GM13977 (cell line): ENCODE measurements around the gene TFEC.

Experiments
- DNase-seq: peaks from one replicate; pipeline ENCODE4 v3.0.0; 2012; ENCODE audit warnings: low spot score
- CTCF ChIP-seq: IDR thresholded peaks from 2 replicates; pipeline ENCODE4 v1.5.1; 2012; ENCODE audit warnings: mild to moderate bottlenecking, control low read depth; ENCODE audit not compliant: insufficient read depth; ENCODE audit errors: extremely low read depth, missing control alignments
- in situ Hi-C: fragments of 300-500 bp; cut with MboI; formaldehyde crosslinking; loops from one replicate; pipeline ENCODE4 v1.12.0; 2022; ENCODE audit warnings: low sequenced_read_pairs, low pct_unique_long_range_greater_than_20kb, mixed read lengths, inconsistent platforms; ENCODE audit not compliant: unreplicated experiment

The TFEC gene

GRCh38 chr7:115995701-115996100, 34.9 kb downstream of the TFEC start:
- in situ Hi-C loops = no loop called here
- TF ChIP-seq CTCF = no peak
- DNase-seq = no peak

- in situ Hi-C loops = no loop called here
- no peak for TF ChIP-seq CTCF
- DNase-seq = no peak
These were observed 42.2 kb downstream of the TFEC start for GRCh38 chr7:115988401-115988800.

GRCh38 chr7:115987486-115987885, 43.1 kb downstream of the TFEC start:
- in situ Hi-C loops = no loop called here
- no peak for TF ChIP-seq CTCF
- no peak for DNase-seq

- in situ Hi-C loops = no loop called here
- DNase-seq = no peak
- TF ChIP-seq CTCF = no peak
These were observed 46.5 kb downstream of the TFEC start for GRCh38 chr7:115984105-115984504.

GRCh38 chr7:115980159-115980558, 50.4 kb downstream of the TFEC start:
- no peak for TF ChIP-seq CTCF
- in situ Hi-C loops = no loop called here
- no peak for DNase-seq

GRCh38 chr7:115976651-115977050, 53.9 kb downstream of the TFEC start:
- no peak for TF ChIP-seq CTCF
- DNase-seq = no peak
- in situ Hi-C loops = no loop called here

- DNase-seq = no peak
- no peak for TF ChIP-seq CTCF
- in situ Hi-C loops = no loop called here
These were observed 54.8 kb downstream of the TFEC start for GRCh38 chr7:115975766-115976165.
